CD8-positive, alpha-beta memory T cell (primary cell): ENCODE data around the gene GSX2. TPM values are rescaled to one million over a fixed set of nuclear protein-coding genes. Genes with fewer than 3 reads are reported as not detected.

ENCODE experiments used
- CTCF ChIA-PET: fragments of 350-600 bp; sonication (Branson Sonifier 250); formaldehyde crosslinking; loops from one replicate; lab custom pipeline; 2021; ENCODE audit warnings: antibody characterized with exemption; lab: Charles Lee
- POLR2A ChIA-PET: fragments of 350-600 bp; sonication (Branson Sonifier 250); formaldehyde crosslinking; loops from one replicate; lab custom pipeline; 2021; ENCODE audit warnings: antibody characterized with exemption; lab: Charles Lee
- DNase-seq, 5 donors: peaks; one replicate each; pipeline versions ENCODE4 v3.0.0 to v3.0.0-alpha.2; 2020 to 2022; ENCODE audit warnings: mixed read lengths in 1 of 5
- H3K27ac ChIP-seq: one replicate; pipeline ENCODE4 v1.7.0; 2013; ENCODE audit warnings: low read depth, mild to moderate bottlenecking, low read length, moderate library complexity
- H3K27me3 ChIP-seq: 2 replicates; pipeline ENCODE4 v1.7.0; 2013; ENCODE audit warnings: low read length, mild to moderate bottlenecking; ENCODE audit not compliant: insufficient read depth, poor library complexity, severe bottlenecking
- H3K36me3 ChIP-seq: 2 replicates; pipeline ENCODE4 v1.7.0; 2013; ENCODE audit warnings: mild to moderate bottlenecking, low read length, moderate library complexity; ENCODE audit not compliant: insufficient read depth
- H3K4me1 ChIP-seq: 2 replicates; pipeline ENCODE4 v1.7.0; 2013; ENCODE audit warnings: mild to moderate bottlenecking, low read length, moderate library complexity; ENCODE audit not compliant: insufficient read depth
- H3K4me3 ChIP-seq: 2 replicates; pipeline ENCODE4 v1.7.0; 2013; ENCODE audit warnings: mild to moderate bottlenecking, low read length
- H3K9me3 ChIP-seq: 2 replicates; pipeline ENCODE4 v1.7.0; 2013; ENCODE audit warnings: mild to moderate bottlenecking, low read length
- H3K27ac Mint-ChIP-seq, 8 donors: one replicate each; pipeline ENCODE4 v1.8.0; 2020 to 2021; ENCODE audit warnings: mixed read lengths in 8 of 8, mild to moderate bottlenecking in 6 of 8, inconsistent platforms in 3 of 8, moderate library complexity in 3 of 8
- H3K27me3 Mint-ChIP-seq, 2 donors: one replicate each; pipeline ENCODE4 v1.8.0; 2020 to 2021; ENCODE audit warnings: mixed read lengths in 2 of 2, mild to moderate bottlenecking in 1 of 2, moderate library complexity in 1 of 2
- H3K36me3 Mint-ChIP-seq, 3 donors: one replicate each; pipeline ENCODE4 v1.8.0; 2020 to 2021; ENCODE audit warnings: mixed read lengths in 3 of 3, inconsistent platforms in 1 of 3, mild to moderate bottlenecking in 1 of 3
- H3K4me1 Mint-ChIP-seq, 3 donors: one replicate each; pipeline ENCODE4 v1.8.0; 2020 to 2021; ENCODE audit warnings: mixed read lengths in 3 of 3, inconsistent platforms in 1 of 3, mild to moderate bottlenecking in 1 of 3
- H3K4me3 Mint-ChIP-seq, 7 donors: one replicate each; pipeline ENCODE4 v1.8.0; 2020 to 2021; ENCODE audit warnings: mixed read lengths in 7 of 7, mild to moderate bottlenecking in 6 of 7, moderate library complexity in 4 of 7, inconsistent platforms in 2 of 7
- H3K9me3 Mint-ChIP-seq, 5 donors: one replicate each; pipeline ENCODE4 v1.8.0; 2020 to 2022; ENCODE audit warnings: mixed read lengths in 5 of 5, mild to moderate bottlenecking in 3 of 5, moderate library complexity in 2 of 5, inconsistent platforms in 1 of 5
- polyA plus RNA-seq: library from polyadenylated mRNA; unstranded; fragments of 300-500 nt; fragmentation: Illumina TruSeq; gene quantifications from one replicate; pipeline ENCODE4 v1.2.3, GENCODE V29; 2021
- total RNA-seq, 2 experiments: library from RNA; stranded (reverse); gene quantifications; one replicate each; pipeline ENCODE4 v1.2.3, GENCODE V29; 2021

The GSX2 gene
- total and polyA plus RNA-seq, 3 experiments from 2014 or later: not detected

DNA sequence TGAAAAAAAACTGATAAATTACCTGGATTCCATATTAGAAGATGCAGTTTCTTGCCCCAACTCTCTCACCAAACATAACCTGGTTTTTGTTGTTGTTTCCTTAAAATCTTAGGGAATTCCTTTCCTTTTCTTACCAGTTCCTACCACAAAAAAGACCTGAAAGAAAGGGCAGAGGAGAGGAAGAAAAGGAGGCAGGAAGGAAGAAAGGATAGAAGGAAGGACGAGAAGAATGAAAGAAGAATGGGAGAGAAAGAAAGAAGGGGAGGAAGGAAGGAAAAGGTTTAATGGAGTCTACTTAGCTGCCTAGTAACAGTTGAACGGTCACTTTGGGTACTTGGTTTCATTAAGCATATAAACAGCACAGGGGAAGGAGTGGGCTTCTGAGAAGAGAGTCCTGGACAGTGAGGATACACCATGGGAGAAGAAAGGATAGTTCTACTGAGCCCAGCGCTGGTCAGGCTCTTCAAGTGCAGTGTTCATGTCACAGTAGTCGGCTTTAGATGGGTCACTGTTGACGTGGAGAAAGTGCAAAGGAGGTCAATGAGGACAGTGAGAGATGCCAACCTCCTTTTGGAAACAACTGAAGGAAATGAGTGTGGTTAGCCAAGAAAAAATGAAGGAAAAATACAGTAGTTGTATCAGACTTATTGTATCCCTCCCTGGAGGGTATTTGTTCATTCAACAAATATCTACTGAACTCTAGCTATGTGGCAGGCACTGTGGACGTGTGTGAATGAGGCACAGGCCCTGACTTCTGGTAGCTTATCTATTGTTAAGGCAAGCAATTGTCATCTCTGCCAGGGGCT is 34.5 kb upstream of the GSX2 start:
- peaks cover 0 to 7% of the 10 kb centered on the region in 2 donors for H3K27me3 Mint-ChIP-seq
- CTCF ChIA-PET: no interaction called here
- no peak for DNase-seq
- no peaks in the 10 kb centered on the region for H3K9me3 ChIP-seq
- no peaks in the 10 kb centered on the region for H3K27me3 ChIP-seq
- H3K36me3 ChIP-seq: no peaks in the 10 kb centered on the region
- peak overlapping the region; percentile 59 for H3K4me3 ChIP-seq
- peaks cover 39 to 46% (median 40%) of the 10 kb centered on the region in 3 donors for H3K4me1 Mint-ChIP-seq
- H3K27ac ChIP-seq: peak overlapping the region; percentile 51
- H3K4me1 ChIP-seq: peaks cover 38% of the 10 kb centered on the region
- no peaks in the 10 kb centered on the region for H3K9me3 Mint-ChIP-seq
- peak overlapping the region; percentile 82 to 100 (median 85) for H3K4me3 Mint-ChIP-seq
- POLR2A ChIA-PET: interaction anchor here (0.7 kb wide), 1 partner anchor 41 kb away, joined by 3 read pairs; no protein-coding TSS in a partner anchor
- peaks cover 0 to 24% (median 0%) of the 10 kb centered on the region in 3 donors for H3K36me3 Mint-ChIP-seq
- peak overlapping the region; percentile 80 to 98 (median 92) for H3K27ac Mint-ChIP-seq

DNA sequence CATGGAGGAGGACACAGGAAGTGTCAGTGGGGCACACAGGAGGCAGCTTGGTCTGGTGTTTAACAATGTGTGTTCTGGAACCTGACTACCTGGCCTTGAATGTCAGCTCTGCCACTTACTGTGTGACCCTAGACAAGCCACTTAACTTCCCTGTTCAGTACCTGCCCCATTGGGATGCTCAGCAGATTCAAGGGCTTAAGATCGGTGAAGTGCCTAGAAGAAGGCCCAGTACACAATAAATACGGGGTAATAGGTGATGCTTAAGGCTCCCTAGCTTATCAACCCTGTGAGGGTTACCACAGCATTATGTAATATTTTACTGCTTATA is 33.9 kb upstream of the GSX2 start:
- no peak overlapping the region for H3K4me3 ChIP-seq
- DNase-seq: no peak
- Mint-ChIP-seq H3K27me3 (peaks cover 0 to 7% of the 10 kb centered on the region in 2 donors), H3K4me3 (peak overlapping the region in 5 of 7 donors; percentile 55 to 100 (median 84)), H3K27ac (peak overlapping the region in 6 of 8 donors; percentile 80 to 98 (median 92)), H3K9me3 (no peaks in the 10 kb centered on the region), H3K4me1 (peaks cover 33 to 40% (median 34%) of the 10 kb centered on the region in 3 donors), H3K36me3 (peaks cover 0 to 24% (median 2%) of the 10 kb centered on the region in 3 donors)
- ChIA-PET CTCF (no interaction called here), POLR2A (interaction anchor here (0.7 kb wide), 1 partner anchor 40 kb away, joined by 3 read pairs; no protein-coding TSS in a partner anchor)
- no peaks in the 10 kb centered on the region for H3K9me3 ChIP-seq
- H3K27ac ChIP-seq: no peak overlapping the region
- H3K27me3 ChIP-seq: no peaks in the 10 kb centered on the region
- peaks cover 32% of the 10 kb centered on the region for H3K4me1 ChIP-seq
- H3K36me3 ChIP-seq: no peaks in the 10 kb centered on the region

DNA sequence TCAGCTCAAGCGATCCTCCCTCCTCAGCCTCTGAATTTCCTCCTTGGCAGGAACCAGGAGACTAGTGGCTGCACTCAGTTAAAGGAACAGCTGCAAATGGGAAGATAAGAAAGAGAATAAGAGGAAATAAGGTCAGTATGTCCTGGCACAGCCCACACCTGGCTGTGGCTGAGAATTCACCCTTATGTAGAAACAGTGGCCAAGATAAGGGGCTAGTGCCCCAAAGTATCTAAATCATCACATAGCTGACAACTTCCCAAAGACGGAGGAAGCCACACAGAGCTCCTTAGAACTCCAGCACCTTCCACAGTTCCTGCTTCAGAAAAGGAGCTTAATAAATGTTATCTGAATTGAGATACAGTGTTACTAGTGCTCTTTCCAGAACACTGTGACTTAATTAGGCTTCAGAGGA is 33.2 kb upstream of the GSX2 start:
- Mint-ChIP-seq H3K4me3 (peak overlapping the region in 2 of 7 donors; percentile 43 to 70), H3K27me3 (peaks cover 0 to 7% of the 10 kb centered on the region in 2 donors), H3K36me3 (peaks cover 0 to 22% (median 2%) of the 10 kb centered on the region in 3 donors), H3K4me1 (peaks cover 27 to 33% (median 28%) of the 10 kb centered on the region in 3 donors), H3K27ac (peak overlapping the region in 3 of 8 donors; percentile 2 to 98 (median 59)), H3K9me3 (no peaks in the 10 kb centered on the region)
- DNase-seq: no peak
- no peak overlapping the region for H3K27ac ChIP-seq
- CTCF ChIA-PET: no interaction called here
- POLR2A ChIA-PET: no interaction called here
- H3K27me3 ChIP-seq: no peaks in the 10 kb centered on the region
- H3K36me3 ChIP-seq: no peaks in the 10 kb centered on the region
- H3K4me3 ChIP-seq: no peak overlapping the region
- no peaks in the 10 kb centered on the region for H3K9me3 ChIP-seq
- H3K4me1 ChIP-seq: peaks cover 25% of the 10 kb centered on the region

DNA sequence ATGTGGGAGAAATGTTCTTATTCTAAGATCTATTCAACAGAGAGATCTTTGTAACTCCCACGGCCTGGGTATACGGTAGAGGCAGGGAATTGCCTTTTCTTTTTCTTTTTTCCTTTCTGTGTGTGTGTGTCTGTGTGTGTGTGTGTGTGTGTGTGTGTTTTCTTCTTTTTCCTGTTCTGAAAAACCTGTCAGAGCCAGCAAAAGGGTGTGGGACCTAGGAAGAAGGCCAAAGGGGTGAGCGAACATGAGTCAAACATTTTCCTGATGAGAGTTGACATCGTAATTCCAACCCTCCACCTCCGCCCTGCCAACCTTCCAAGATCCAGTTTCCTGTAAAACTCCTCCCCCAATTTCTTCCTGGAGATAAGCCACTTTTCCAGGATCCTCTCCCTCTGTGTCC is 32.8 kb upstream of the GSX2 start:
- POLR2A ChIA-PET: no interaction called here
- no peaks in the 10 kb centered on the region for H3K9me3 ChIP-seq
- H3K4me1 Mint-ChIP-seq: peaks cover 23 to 29% (median 23%) of the 10 kb centered on the region in 3 donors
- no peak for DNase-seq
- no peak overlapping the region for H3K27ac ChIP-seq
- peak overlapping the region in 1 of 7 donors; percentile 66 for H3K4me3 Mint-ChIP-seq
- no peak overlapping the region for H3K4me3 ChIP-seq
- CTCF ChIA-PET: no interaction called here
- H3K36me3 ChIP-seq: no peaks in the 10 kb centered on the region
- H3K36me3 Mint-ChIP-seq: peaks cover 0 to 20% (median 2%) of the 10 kb centered on the region in 3 donors
- H3K27me3 Mint-ChIP-seq: peaks cover 0 to 7% of the 10 kb centered on the region in 2 donors
- H3K27ac Mint-ChIP-seq: peak overlapping the region in 2 of 8 donors; percentile 5 to 46
- peaks cover 21% of the 10 kb centered on the region for H3K4me1 ChIP-seq
- H3K9me3 Mint-ChIP-seq: no peaks in the 10 kb centered on the region
- no peaks in the 10 kb centered on the region for H3K27me3 ChIP-seq

DNA sequence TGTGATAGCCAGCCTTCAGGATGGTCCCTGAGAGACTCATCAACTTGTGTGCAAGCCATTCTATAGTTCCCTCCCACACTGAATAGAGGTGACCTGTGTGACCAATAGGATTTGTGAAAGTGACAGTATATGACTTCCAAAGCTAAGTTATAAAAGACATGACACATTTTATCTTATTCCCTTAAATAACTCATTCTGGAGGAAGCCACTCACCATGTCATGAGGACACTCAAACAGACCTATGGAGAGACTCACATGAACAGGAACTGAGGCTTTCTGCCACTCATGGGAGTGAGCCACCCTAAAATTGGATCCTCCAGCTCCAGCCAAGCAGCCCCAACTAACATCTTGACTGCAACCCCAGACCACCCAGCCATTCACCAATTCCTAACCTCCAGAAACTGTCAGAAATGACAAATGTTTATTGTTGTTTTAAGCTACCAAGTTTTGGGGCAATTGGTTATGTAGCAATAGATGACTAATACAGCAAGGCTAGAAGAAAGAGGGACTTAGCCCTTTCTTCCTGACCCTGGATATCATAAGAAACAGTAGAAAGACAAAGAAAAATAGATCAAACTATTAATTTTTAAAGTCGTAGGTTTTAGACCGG is 26.6 kb upstream of the GSX2 start:
- Mint-ChIP-seq H3K27ac (peak overlapping the region in 1 of 8 donors; percentile 55), H3K27me3 (peaks cover 5 to 32% of the 10 kb centered on the region in 2 donors), H3K36me3 (peaks cover 0 to 4% (median 0%) of the 10 kb centered on the region in 3 donors), H3K4me1 (no peaks in the 10 kb centered on the region), H3K4me3 (no peak overlapping the region), H3K9me3 (no peaks in the 10 kb centered on the region)
- POLR2A ChIA-PET: no interaction called here
- no peaks in the 10 kb centered on the region for H3K9me3 ChIP-seq
- no peak overlapping the region for H3K27ac ChIP-seq
- H3K4me1 ChIP-seq: no peaks in the 10 kb centered on the region
- CTCF ChIA-PET: no interaction called here
- no peaks in the 10 kb centered on the region for H3K27me3 ChIP-seq
- no peak for DNase-seq
- H3K4me3 ChIP-seq: no peak overlapping the region
- no peaks in the 10 kb centered on the region for H3K36me3 ChIP-seq

DNA sequence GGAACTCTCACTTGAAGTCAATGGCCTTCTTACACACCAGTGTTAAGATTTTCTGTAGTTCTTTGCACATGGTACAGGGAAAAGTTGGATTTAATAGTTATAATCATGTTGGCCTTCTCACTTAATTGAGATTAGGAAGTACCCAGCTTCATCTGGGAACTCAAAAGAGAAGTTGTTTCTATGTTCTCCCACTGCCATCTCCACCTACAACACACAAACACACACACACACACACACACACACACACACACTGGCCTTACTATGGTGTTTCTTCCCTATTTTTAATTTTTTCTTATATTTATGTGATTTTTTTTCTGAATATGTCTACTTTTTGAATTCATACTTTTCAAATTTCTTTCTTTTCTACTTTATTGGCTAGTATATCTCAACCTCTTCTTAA is 25.6 kb upstream of the GSX2 start:
- Mint-ChIP-seq H3K4me3 (no peak overlapping the region), H3K27me3 (peaks cover 5 to 35% of the 10 kb centered on the region in 2 donors), H3K36me3 (peaks cover 0 to 4% (median 0%) of the 10 kb centered on the region in 3 donors), H3K9me3 (no peaks in the 10 kb centered on the region), H3K27ac (no peak overlapping the region), H3K4me1 (no peaks in the 10 kb centered on the region)
- no peak overlapping the region for H3K4me3 ChIP-seq
- H3K9me3 ChIP-seq: no peaks in the 10 kb centered on the region
- no peaks in the 10 kb centered on the region for H3K27me3 ChIP-seq
- no peaks in the 10 kb centered on the region for H3K36me3 ChIP-seq
- no peak for DNase-seq
- no peak overlapping the region for H3K27ac ChIP-seq
- CTCF ChIA-PET: no interaction called here
- H3K4me1 ChIP-seq: no peaks in the 10 kb centered on the region
- POLR2A ChIA-PET: no interaction called here

DNA sequence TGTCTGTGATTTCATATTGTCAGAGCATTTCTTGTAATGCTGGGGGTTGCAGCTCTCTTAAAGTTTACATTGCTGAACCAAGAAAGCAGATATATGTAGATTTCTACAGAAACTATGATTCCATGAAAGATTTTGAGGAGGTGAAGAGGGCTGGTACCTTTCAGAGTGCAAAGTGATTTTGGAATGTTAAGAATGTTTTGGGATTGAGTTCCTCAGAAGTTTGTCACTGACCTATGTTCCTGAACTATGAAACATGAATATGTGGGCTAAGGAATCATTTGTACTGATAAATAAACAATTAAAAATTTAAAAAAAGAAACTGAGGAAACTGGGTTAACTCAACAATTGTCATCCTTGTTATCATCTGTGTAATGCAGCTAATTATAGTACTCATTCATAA is 23.3 kb upstream of the GSX2 start:
- Mint-ChIP-seq H3K4me1 (no peaks in the 10 kb centered on the region), H3K4me3 (no peak overlapping the region), H3K9me3 (no peaks in the 10 kb centered on the region), H3K36me3 (peaks cover 0 to 2% (median 0%) of the 10 kb centered on the region in 3 donors), H3K27ac (no peak overlapping the region), H3K27me3 (peaks cover 6 to 41% of the 10 kb centered on the region in 2 donors)
- ChIA-PET POLR2A (no interaction called here), CTCF (interaction anchor here (1.5 kb wide), 1 partner anchor 13 kb away, joined by 3 read pairs; no protein-coding TSS in a partner anchor)
- no peak overlapping the region for H3K4me3 ChIP-seq
- H3K4me1 ChIP-seq: no peaks in the 10 kb centered on the region
- no peaks in the 10 kb centered on the region for H3K36me3 ChIP-seq
- no peaks in the 10 kb centered on the region for H3K27me3 ChIP-seq
- no peak for DNase-seq
- no peaks in the 10 kb centered on the region for H3K9me3 ChIP-seq
- no peak overlapping the region for H3K27ac ChIP-seq

DNA sequence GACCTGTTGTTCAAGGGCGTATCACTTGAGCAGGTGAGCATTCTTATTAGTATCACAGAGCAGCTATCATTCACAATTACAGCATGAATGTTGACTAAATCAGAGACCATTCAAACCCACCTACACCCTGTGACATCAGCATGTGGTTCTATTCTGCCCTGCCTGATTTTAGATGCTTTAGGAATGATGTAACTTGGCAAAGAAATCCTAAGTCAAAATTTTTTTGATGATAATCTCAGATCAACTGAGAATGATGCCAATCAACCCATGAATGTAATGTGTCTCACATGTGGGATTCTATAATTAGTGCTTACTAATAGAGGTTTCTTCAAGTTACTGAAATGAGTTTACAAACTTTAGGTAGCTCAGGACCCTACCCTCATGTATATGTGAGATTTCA is 22.2 kb upstream of the GSX2 start:
- Histone ChIP-seq H3K4me1 (no peaks in the 10 kb centered on the region), H3K4me3 (no peak overlapping the region), H3K36me3 (no peaks in the 10 kb centered on the region), H3K27ac (no peak overlapping the region), H3K9me3 (no peaks in the 10 kb centered on the region), H3K27me3 (no peaks in the 10 kb centered on the region)
- no peak overlapping the region for H3K27ac Mint-ChIP-seq
- H3K4me1 Mint-ChIP-seq: no peaks in the 10 kb centered on the region
- no peak overlapping the region for H3K4me3 Mint-ChIP-seq
- no peak for DNase-seq
- peaks cover 6 to 41% of the 10 kb centered on the region in 2 donors for H3K27me3 Mint-ChIP-seq
- H3K36me3 Mint-ChIP-seq: no peaks in the 10 kb centered on the region
- no peaks in the 10 kb centered on the region for H3K9me3 Mint-ChIP-seq
- CTCF ChIA-PET: no interaction called here
- POLR2A ChIA-PET: no interaction called here
